AG04449 (cell line): Measurements from ENCODE around the gene CCDC200.
"Not testable (repeated sequence)": the region's sequence is repeated elsewhere in the genome, so short reads cannot be mapped to it uniquely, and the experiment has no call there.

Experiments used
- CTCF ChIA-PET: fragments of 350-600 bp; formaldehyde crosslinking; extraction: SDS; loops from one replicate; lab custom pipeline; 2021; ENCODE audit warnings: antibody characterized with exemption; lab: Yijun Ruan, JAX
- POLR2A ChIA-PET: fragments of 400-600, 350-600 bp; formaldehyde crosslinking; extraction: SDS; loops from one replicate; lab custom pipeline; 2020; ENCODE audit warnings: antibody characterized with exemption, inconsistent platforms; lab: Yijun Ruan, JAX
- DNase-seq: peaks from one replicate; pipeline ENCODE4 v3.0.0-alpha.2; 2010; ENCODE audit warnings: low read depth, low spot score
- H3K4me3 ChIP-seq: 2 replicates; pipeline ENCODE4 v1.5.1; 2011; ENCODE audit warnings: low read depth, mild to moderate bottlenecking, control low read depth, low read length

CCDC200 gene

DNA sequence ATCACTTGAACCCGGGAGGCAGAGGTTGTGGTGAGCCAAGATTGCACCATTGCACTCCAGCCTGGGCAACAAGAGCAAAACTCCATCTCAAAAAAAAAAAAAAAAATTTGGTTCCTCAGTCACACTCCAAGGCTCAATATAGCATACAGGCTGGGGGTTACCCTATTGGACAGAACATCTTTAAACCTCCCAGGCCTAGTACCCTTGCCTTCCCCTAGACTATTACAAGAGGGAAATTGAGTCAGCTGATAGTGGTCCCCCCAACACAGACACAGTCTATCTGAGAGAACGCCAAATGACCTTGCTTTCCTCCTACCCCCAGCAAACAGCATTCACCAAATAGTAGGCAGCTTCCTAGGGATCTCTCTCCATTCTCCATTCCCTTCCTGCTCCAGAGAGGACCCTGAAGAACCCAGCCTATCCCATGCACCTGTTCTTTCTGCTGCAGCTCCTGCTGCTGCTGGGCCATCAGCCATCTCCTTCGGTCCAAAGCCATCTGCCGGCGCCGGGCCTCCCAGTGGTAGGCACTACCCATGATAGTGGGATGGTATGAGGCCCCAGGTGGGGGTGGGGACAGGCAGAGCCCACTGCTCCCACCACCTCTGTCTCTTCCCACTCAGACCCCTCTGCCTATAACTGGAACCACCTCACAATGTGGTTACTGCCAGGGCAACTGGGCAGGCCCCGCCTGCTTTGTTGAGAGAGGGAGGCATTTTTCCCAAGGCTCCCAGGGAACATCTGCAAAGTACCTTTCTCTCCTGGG is at the start of gene CCDC200:
Gene CCDC200, minus strand, starts transcription at position 604 of the 763 bp plus-strand sequence. Its CDS starts 69 bp downstream, at position 535.
- H3K4me3 ChIP-seq, POLR2A ChIA-PET, DNase-seq, CTCF ChIA-PET: not testable (repeated sequence)

- H3K4me3 ChIP-seq, CTCF ChIA-PET, POLR2A ChIA-PET, DNase-seq: not testable (repeated sequence)
Measured at GRCh38 chr17:43272914-43273313, 44.5 kb upstream of the CCDC200 start.

DNA sequence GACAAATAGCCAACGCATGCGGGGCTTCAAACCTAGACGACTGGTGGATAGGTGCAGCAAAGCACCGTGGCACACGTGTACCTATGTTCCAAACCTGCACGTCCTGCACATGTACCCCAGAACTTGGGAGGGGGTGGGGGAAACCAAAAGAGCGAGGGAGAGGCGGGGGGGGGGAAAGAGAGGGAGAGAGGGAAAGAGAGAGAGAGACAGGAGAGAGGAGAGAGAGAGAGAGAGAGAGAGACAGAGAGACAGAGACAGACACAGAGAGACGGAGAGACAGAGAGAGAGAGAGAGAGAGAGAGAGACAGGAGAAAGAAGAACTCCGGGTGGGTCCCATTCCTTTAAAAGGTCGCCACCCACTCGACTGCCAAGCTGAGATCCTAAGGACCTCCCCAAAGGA is 44.1 kb upstream of the CCDC200 start:
- H3K4me3 ChIP-seq, DNase-seq, POLR2A ChIA-PET, CTCF ChIA-PET: not testable (repeated sequence)

- POLR2A ChIA-PET, DNase-seq, CTCF ChIA-PET, H3K4me3 ChIP-seq: not testable (repeated sequence)
Measured at GRCh38 chr17:43270552-43271504, 42.4 kb upstream of the CCDC200 start.

DNA sequence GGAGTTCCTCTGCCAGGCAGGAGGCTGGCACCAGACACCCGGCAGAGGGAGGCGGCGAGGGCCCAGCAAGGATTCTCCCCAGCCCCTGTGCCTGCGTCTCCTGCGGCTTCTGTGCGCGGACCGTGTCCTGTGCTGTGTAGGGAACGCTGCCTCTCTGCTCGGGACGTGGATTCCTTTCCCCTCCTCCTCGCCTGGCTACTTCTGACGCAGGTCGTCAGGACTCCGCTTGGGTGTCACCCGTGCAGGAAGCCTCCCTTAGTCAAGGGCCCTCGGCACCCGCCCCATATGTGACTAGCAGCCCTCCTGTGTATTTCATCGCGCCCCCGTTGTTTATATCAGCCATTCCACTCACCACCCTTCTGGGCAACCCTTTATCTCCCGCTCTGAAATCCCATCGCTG is 18.0 kb upstream of the CCDC200 start:
- CTCF ChIA-PET, POLR2A ChIA-PET, H3K4me3 ChIP-seq, DNase-seq: not testable (repeated sequence)

DNA sequence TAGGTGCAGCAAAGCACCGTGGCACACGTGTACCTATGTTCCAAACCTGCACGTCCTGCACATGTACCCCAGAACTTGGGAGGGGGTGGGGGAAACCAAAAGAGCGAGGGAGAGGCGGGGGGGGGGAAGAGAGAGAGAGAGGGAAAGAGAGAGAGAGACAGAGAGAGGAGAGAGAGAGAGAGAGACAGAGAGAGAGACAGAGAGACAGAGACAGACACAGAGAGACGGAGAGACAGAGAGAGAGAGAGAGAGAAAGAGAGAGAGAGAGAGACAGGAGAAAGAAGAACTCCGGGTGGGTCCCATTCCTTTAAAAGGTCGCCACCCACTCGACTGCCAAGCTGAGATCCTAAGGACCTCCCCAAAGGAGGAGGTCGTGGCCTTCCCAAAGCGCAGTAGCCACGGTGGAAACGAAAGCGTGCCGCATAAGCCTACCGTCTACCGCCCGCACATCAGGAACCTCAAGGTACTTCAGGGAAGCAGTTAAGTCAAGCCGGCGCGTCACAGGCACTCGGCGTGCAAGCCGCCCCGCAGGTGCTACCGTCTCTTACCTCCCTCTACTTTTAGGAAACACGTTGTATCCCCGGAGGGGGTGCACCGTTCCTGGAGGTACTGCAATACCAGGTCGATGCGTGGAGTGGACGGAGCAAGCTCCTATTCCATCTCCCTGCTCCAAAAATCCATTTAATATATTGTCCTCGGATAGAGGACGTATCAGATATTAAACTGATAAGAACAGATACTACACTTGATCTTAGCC is 12.4 kb upstream of the CCDC200 start:
- DNase-seq, H3K4me3 ChIP-seq, CTCF ChIA-PET, POLR2A ChIA-PET: not testable (repeated sequence)

DNA sequence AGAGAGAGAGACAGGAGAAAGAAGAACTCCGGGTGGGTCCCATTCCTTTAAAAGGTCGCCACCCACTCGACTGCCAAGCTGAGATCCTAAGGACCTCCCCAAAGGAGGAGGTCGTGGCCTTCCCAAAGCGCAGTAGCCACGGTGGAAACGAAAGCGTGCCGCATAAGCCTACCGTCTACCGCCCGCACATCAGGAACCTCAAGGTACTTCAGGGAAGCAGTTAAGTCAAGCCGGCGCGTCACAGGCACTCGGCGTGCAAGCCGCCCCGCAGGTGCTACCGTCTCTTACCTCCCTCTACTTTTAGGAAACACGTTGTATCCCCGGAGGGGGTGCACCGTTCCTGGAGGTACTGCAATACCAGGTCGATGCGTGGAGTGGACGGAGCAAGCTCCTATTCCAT is 11.2 kb upstream of the CCDC200 start:
- H3K4me3 ChIP-seq, DNase-seq, CTCF ChIA-PET, POLR2A ChIA-PET: not testable (repeated sequence)

- CTCF ChIA-PET, H3K4me3 ChIP-seq, POLR2A ChIA-PET, DNase-seq: not testable (repeated sequence)
Measured at GRCh38 chr17:43233877-43234276, 5.5 kb upstream of the CCDC200 start, which contains the start of gene RNU2-1. RNU2-1 (minus strand) TSS chr17:43233977.

DNA sequence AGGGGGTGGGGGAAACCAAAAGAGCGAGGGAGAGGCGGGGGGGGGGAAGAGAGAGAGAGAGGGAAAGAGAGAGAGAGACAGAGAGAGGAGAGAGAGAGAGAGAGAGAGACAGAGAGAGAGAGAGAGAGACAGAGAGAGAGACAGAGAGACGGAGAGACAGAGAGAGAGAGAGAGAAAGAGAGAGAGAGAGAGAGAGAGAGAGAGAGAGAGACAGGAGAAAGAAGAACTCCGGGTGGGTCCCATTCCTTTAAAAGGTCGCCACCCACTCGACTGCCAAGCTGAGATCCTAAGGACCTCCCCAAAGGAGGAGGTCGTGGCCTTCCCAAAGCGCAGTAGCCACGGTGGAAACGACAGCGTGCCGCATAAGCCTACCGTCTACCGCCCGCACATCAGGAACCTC is 4.8 kb upstream of the CCDC200 start:
- DNase-seq, POLR2A ChIA-PET, CTCF ChIA-PET, H3K4me3 ChIP-seq: not testable (repeated sequence)

GRCh38 chr17:43232021-43232699 is 3.7 kb upstream of the CCDC200 start:
- peak overlapping the region; percentile 44 for H3K4me3 ChIP-seq
- POLR2A ChIA-PET, CTCF ChIA-PET, DNase-seq: not testable (repeated sequence)

DNA sequence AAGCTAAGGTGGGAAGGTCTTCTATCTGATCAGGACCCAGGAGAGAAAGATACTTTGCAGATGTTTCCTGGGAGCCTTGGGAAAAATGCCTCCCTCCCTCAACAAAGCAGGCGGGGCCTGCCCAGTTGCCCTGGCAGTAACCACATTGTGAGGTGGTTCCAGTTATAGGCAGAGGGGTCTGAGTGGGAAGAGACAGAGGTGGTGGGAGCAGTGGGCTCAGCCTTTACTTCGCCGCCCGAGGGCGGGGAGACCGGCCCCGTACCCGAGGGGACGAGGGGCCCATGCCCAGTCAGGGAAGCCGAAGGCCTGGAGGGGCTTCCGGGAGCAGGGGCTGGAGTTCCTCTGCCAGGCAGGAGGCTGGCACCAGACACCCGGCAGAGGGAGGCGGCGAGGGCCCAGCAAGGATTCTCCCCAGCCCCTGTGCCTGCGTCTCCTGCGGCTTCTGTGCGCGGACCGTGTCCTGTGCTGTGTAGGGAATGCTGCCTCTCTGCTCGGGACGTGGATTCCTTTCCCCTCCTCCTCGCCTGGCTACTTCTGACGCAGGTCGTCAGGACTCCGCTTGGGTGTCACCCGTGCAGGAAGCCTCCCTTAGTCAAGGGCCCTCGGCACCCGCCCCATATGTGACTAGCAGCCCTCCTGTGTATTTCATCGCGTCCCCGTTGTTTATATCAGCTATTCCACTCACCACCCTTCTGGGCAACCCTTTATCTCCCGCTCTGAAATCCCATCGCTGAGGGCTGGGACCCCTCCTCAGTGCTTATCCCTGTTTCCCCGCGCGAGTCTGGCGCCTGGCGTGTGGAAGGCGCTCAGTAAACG is 3.0 kb upstream of the CCDC200 start:
- H3K4me3 ChIP-seq: peak overlapping the region; percentile 44
- DNase-seq, CTCF ChIA-PET, POLR2A ChIA-PET: not testable (repeated sequence)
